HG02938 (cell line): ENCODE data around the gene TPO.
"Not testable (repeated sequence)": the region's sequence is repeated elsewhere in the genome, so short reads cannot be mapped to it uniquely, and the experiment has no call there.

ENCODE experiments used
- ATAC-seq: cut with Tn5 transposase; IDR thresholded peaks from one replicate; pipeline ENCODE4 v1.9.1; 2021; ENCODE audit warnings: mild to moderate bottlenecking, moderate library complexity; ENCODE audit not compliant: unreplicated experiment

The TPO gene

GRCh38 chr2:1571477-1572417 is 158.5 kb downstream of the TPO start:
- ATAC-seq = no peak

DNA sequence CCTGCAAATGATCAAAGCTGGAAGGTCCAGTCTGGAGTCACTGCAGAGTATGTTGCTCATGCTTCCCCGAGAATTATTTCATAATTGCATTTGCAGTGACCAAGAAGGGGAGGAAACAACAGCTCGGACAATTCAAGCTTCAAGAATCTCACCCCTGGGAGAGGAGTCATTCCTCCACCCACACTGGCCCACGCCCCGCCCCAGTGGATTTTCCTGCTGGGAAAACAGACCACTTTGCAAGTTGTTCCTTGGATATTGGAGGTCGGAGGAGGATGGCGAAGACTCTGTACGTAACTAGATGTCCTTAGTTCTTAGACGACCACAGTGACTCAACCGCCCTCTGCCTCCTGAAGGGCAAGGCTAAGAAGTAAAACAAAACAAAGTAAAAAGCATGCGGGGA is 159.4 kb downstream of the TPO start:
- no peak for ATAC-seq

DNA sequence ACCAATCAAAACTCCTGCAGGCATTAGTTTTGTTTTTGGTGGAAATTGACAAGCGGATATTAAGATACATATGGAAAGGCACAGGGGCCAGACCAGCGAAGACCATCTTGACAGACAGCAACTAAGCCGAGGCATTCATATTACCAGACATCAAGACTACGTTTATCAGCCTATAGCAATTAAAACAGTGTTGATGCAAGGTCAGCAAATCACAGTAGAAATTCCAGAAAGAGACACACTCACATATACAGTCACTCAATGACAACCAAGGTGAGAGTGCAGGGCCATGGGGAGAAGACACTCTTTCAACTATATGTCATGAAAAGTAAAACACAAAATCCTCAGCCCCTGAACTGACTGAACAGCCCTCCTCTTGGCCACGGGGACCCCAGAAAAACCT is 164.6 kb downstream of the TPO start:
- ATAC-seq = no peak

DNA sequence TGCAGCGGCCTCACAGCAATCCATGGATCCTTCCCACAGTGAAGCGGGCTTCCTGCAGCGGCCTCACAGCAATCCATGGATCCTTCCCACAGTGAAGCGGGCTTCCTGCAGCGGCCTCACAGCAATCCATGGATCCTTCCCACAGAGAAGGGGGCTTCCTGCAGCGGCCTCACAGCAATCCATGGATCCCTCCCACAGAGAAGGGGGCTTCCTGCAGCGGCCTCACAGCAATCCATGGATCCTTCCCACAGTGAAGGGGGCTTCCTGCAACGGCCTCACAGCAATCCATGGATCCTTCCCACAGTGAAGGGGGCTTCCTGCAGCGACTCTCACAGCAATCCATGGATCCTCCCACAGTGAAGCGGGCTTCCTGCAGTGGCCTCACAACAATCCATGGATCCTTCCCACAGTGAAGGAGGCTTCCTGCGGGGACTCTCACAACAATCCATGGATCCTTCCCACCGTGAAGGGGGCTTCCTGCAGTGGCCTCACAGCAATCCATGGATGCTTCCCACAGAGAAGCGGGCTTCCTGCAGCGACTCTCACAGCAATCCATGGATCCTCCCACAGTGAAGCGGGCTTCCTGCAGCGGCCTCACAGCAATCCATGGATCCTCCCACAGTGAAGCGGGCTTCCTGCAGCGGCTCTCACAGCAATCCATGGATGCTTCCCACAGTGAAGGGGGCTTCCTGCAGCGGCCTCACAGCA is 168.1 kb downstream of the TPO start:
- not testable (repeated sequence) for ATAC-seq

DNA sequence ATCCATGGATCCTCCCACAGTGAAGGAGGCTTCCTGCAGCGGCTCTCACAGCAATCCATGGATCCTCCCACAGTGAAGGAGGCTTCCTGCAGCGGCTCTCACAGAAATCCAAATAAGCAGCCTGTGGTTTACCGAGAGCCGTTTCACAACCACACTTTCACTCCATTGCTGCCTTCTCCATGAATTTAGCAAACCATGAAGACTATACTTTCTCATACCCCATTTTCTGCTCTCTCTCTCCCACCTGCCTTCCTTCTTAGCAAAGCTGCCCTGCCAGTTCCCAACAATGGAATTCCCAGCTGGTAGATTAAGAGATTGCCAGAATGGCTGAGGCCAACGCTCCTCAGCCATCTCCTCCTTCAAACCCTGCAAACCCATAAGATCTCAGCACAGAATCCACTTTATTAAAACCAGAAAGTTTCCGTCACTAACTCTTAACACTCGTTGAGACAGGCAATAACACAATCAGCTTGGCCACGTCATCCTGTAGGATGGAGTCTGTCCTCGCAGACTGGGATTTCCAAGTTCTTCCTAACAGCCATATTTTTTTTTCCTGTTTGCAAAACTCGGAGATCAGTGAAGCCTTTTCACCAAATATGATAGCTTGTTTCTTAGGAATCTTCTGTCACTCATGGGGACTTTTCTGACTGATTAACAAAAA is 168.8 kb downstream of the TPO start:
- no peak for ATAC-seq

DNA sequence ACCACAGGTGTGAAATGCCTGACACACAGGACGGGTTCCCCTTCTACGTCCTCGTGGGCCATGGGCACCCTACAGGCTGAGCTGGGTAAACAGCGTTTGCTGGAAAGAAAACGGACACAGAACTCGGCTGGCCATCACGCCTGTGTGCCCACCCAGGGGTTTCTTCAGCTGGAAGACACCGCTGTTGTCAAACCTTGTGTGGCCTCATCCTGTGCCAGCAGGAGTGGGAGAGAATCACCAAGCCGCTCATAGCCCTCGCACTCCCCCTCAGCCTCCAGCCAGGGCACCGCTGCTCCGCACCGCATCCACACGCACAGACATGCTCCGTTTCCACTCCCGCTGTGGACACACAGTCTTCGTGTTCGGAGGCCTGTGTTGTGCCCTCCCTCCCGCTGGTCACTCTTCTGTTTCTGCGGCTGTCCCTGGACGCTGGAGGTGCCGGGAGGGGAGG is 169.7 kb downstream of the TPO start:
- no peak for ATAC-seq

- ATAC-seq = no peak
Measured at GRCh38 chr2:1584051-1584531, 170.8 kb downstream of the TPO start.

DNA sequence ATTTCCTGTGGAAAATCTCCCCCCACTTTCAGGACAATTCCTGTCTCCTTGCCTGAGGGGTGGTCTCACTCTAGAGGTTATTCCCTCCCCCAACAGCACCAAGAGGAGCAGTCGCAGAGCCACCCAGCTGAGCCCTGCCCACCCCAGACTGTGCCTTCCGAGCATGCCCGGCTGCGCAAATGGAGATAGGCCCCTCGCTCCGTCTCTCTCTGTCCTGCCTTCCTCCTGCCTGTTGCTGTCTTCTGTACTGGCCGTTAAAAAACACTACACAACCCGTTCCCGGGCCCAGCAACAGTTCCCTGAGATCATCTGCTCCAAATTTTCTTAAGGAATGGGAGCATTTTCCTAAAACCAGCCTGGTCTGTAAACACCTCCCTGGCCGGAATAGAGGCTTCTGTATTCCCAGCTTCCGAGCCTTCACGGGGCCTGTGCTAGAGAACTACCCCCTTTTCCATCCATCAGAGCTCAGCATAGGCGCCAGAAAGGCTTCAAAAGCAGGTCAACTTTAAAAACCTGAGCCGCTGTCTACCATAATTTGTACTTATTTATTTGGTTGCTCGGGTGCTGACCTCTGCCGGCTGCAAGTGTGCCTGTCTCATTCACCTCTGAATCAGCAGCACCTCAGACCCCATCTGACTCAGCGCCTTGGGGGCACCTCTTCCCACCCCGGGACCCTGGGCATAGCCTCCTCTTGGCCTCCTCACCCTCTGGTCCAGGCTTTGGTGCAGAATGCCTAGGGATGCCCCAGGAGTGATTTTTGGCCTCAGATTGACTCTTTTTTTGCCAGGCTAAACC is 171.6 kb downstream of the TPO start:
- no peak for ATAC-seq

DNA sequence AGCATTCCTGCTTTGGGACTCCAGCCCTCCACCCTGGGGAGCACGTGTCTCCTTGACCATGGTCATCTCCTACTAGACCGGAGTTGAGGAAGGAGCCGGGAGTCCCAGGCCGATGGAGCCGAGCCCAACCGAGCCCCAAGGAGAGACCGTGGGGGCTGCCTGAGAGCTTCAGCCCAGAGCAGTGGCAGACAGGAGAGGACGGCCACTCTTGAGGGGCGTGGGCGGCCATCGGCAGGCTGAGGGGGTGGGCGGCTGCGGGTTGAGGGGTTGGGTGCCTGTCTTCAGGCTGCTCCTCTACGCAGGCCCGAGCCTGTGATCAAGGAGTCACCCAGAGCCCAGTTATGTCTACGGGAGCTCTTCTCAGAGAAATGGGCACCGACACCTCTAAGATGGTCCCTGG is 172.4 kb downstream of the TPO start:
- ATAC-seq = no peak

- ATAC-seq = no peak
Measured at GRCh38 chr2:1586251-1586922, 173.1 kb downstream of the TPO start.

DNA sequence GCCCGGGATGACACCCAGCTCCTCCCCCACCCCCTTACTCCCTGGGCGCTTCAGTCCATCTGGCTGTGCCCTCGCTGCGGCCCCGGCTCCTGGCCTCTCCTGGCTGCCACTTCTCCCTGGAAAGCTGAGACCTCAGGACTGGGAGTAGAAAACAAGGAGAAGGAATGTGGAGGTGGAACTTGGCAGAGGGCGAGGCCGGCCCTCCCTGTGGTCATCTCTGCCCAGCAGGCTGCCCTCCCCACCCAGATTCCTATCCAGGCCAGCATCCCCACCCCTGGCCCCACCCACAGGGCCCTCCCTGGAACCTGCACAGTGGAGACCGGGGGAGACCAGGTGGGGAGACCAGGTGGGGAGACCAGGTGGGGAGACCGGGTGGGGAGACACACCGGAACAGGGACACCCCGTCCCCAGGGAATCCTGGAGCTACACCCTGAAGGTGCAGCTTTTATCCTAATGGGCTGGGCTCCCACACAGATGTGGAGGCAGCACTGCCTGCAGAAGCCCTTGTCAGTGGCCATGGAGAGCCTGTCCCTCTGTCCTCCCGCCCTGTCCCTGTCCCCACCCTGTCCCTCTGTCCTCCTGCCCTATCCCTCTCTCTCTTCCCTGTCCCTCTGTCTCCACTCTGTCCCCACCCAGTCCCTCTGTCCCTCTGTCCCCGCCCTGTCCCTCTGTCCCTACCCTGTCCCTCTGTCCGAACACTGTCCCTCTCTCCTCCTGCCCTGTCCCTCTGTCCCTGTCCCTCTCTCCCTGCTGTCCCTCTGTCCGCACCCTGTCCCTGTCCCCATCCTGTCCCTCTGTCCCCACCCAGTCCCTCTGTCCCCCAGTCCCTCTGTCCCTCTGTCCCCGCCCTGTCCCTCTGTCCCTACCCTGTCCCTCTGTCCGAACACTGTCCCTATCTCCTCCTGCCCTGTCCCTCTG is 173.9 kb downstream of the TPO start:
- no peak for ATAC-seq

DNA sequence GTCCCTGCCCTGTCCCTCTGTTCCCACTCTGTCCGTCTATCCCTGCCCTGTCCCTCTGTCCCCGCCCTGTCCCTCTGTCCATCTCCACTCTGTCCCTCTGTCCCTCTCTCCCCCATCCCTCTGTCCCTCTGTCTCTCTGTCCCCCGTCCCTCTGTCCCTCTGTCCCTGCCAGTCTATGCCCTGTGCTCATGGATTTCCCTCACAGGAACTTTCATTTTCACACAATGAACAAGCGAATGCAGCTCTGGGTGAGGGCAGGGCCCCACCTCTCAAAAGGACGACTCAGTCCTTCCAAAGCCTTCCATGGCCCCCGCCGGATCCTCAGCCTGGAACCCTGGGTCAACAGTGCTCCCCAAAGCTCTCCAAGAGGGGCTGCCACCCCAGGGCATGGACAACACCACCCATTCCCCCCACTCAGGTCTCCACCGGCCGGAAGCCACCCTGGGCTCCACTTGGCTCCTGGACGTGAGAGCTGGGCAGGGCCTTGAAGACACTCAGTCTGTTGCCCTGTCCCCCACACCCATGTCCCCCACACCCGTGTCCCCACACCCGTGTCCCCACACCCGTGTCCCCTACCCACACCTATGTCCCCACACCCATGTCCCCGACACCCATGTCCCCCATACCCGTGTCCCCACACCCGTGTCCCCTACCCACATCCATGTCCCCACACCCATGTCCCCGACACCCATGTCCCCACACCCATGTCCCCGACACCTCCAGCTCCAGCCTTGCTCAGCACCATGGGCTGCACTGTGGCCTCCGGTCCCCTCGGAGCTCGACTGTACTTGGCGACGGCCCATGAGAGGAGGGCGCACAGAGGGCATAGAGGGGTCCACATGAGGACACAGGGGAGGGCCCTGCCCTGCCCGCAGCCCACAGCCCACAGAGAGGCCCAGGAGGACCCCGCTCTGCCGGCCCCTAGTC is 175.1 kb downstream of the TPO start:
- no peak for ATAC-seq

DNA sequence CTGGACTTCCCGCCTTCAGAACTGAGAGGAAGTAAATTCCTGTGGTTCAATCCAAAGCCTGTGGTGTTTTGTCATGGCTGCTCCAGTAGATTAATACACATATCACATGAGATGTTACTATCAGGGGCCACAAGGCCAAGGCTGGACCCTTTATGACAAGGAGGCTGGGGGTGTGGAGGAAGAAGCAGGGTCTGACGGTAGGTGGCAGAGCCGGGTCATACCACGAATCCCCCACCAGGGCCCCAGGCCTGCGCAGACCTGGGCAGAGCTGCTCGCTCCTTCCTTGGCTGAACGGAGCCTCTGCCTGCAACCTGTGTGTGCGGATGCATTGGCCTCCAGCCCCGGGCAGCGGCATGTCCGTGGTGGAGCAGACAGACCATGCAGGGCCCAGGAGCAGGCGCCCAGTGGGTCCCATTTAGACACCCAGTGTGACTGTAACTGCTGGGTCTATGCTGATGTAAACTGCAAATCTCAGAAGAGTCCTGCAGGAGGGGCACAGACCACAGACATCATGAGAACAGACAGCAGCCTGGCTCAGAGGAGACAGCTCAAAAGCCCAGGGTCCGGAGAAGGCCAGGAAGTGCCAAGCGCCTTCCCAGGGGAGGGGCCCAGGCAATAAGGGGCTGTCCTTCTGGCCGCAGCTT is 175.8 kb downstream of the TPO start:
- ATAC-seq = no peak

DNA sequence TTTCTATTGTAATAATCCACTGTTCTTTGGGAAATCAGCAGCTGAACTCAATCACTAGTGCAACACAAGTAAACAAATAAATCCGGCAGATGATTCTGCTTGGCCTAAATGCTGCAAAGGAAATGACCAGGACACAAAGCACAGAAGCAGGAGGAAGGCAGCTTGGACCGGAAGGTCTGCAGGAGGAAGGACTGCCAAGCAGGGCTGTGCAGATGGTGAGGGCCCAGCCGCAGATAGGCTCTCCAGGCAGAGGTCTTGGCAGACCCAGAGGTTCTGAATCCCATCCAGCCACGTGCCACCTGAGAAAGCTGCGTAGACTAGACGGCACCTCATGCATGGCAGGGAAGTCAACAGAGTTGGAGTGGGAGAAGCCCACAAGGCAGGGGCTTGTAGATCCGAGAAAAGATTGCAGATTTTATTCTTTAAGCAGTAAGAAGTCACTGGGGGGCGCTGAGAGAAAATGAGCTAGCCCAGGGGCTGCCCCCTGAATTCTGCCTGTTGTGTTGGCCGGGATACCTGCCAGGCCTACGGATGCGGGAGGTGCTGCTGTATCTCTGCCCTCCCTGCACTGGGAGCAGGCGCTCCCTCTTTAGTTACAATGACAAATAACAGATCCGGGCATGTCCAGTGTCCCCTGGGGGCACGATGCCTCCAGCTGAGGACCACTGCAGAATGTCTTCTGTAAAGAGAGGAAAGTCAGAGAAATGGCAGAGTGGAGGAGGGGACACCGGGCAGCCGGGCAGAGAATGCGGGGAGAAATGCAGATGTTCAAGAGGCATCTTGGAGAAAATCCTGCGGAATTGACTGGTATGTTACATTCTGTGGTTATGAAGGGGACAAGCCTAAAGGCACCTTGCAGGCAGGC is 177.6 kb downstream of the TPO start:
- ATAC-seq = no peak

GRCh38 chr2:1591461-1591770 is 178.2 kb downstream of the TPO start:
- no peak for ATAC-seq
